ELF-1 (cell line): Measurements from ENCODE around the gene PERP.
A peak's percentile ranks its signal among the peaks of the same experiment; 100 is the strongest.
"Not testable (repeated sequence)": the region's sequence is repeated elsewhere in the genome, so short reads cannot be mapped to it uniquely, and the experiment has no call there.

ENCODE experiments used
- DNase-seq: peaks from one replicate; pipeline ENCODE4 v3.0.0-alpha.2; 2016; ENCODE audit warnings: low read depth, low spot score

The PERP gene

GRCh38 chr6:138105880-138106664 is 1.1 kb downstream of the PERP start:
- DNase-seq = peak; percentile 75

- DNase-seq = no peak
These were observed 1.8 kb downstream of the PERP start for GRCh38 chr6:138105446-138105845.

- DNase-seq = no peak
These were observed 2.5 kb downstream of the PERP start for GRCh38 chr6:138104618-138105213.

- DNase-seq = no peak
These were observed 3.3 kb downstream of the PERP start for GRCh38 chr6:138103871-138104270.

- DNase-seq = no peak
These were observed 5.1 kb downstream of the PERP start for GRCh38 chr6:138101946-138102731.

- no peak for DNase-seq
These were observed 7.4 kb downstream of the PERP start for GRCh38 chr6:138099832-138100231.

- DNase-seq = no peak
These were observed 8.9 kb downstream of the PERP start for GRCh38 chr6:138098306-138098705.

- no peak for DNase-seq
These were observed 13.0 kb downstream of the PERP start for GRCh38 chr6:138094260-138094659.

- no peak for DNase-seq
These were observed 13.6 kb downstream of the PERP start for GRCh38 chr6:138093632-138094031.

GRCh38 chr6:138092686-138093085 is 14.5 kb downstream of the PERP start:
- no peak for DNase-seq

- no peak for DNase-seq
These were observed 17.9 kb downstream of the PERP start for GRCh38 chr6:138089325-138089724.

GRCh38 chr6:138088326-138088762 is 18.9 kb downstream of the PERP start:
- no peak for DNase-seq

GRCh38 chr6:138087593-138088325 is 19.5 kb downstream of the PERP start:
- DNase-seq = peak; percentile 34

GRCh38 chr6:138086573-138087196 is 20.5 kb downstream of the PERP start:
- peak; percentile 81 for DNase-seq

- no peak for DNase-seq
These were observed 21.4 kb downstream of the PERP start for GRCh38 chr6:138085839-138086222.

GRCh38 chr6:138084904-138085838 is 22.0 kb downstream of the PERP start:
- DNase-seq = no peak

- DNase-seq = no peak
These were observed 25.0 kb downstream of the PERP start for GRCh38 chr6:138082232-138082631.

GRCh38 chr6:138079556-138079955 is 27.7 kb downstream of the PERP start:
- DNase-seq = not testable (repeated sequence)

- no peak for DNase-seq
These were observed 28.7 kb downstream of the PERP start for GRCh38 chr6:138078491-138078890.

GRCh38 chr6:138073264-138073663 is 34.0 kb downstream of the PERP start:
- no peak for DNase-seq
